Activated CD8-positive, alpha-beta T cell treated with anti-CD3 and anti-CD28 coated beads, Interleukin-2, amount 10 ng/mL, durations not matched to agents 7 days and 5 days (primary cell): ENCODE results near the gene DGKI. TPM values are rescaled to one million over a fixed set of nuclear protein-coding genes. Genes with fewer than 3 reads are reported as not detected.

Experiments used
- ATAC-seq: fragments of 150-1000 bp; cut with Tn5 transposase; one replicate; pipeline ENCODE4 v1.10.0; 2021; ENCODE audit warnings: moderate library complexity
- CTCF ChIA-PET: fragments of 350-600 bp; sonication (Branson Sonifier 250); formaldehyde crosslinking; loops from one replicate; lab custom pipeline; 2021; ENCODE audit warnings: antibody characterized with exemption; lab: Charles Lee
- POLR2A ChIA-PET: fragments of 350-600 bp; sonication (Branson Sonifier 250); formaldehyde crosslinking; loops from one replicate; lab custom pipeline; 2021; ENCODE audit warnings: antibody characterized with exemption; lab: Charles Lee
- DNase-seq: peaks from one replicate; pipeline ENCODE4 v3.0.0-alpha.2; 2020
- H3K27ac Mint-ChIP-seq: one replicate; pipeline ENCODE4 v1.8.0; 2021; ENCODE audit warnings: mild to moderate bottlenecking, mixed read lengths
- H3K27me3 Mint-ChIP-seq: one replicate; pipeline ENCODE4 v1.8.0; 2021; ENCODE audit warnings: low read depth, mixed read lengths
- H3K36me3 Mint-ChIP-seq: one replicate; pipeline ENCODE4 v1.8.0; 2021; ENCODE audit warnings: low read depth, mixed read lengths
- H3K4me1 Mint-ChIP-seq: one replicate; pipeline ENCODE4 v1.8.0; 2021; ENCODE audit warnings: low read depth, mixed read lengths
- H3K4me3 Mint-ChIP-seq: one replicate; pipeline ENCODE4 v1.8.0; 2021; ENCODE audit warnings: mild to moderate bottlenecking, mixed read lengths
- H3K9me3 Mint-ChIP-seq: one replicate; pipeline ENCODE4 v1.8.0; 2022; ENCODE audit warnings: mixed read lengths; ENCODE audit not compliant: insufficient read depth
- total RNA-seq, 2 experiments: library from RNA; stranded (reverse); gene quantifications; one replicate each; pipeline ENCODE4 v1.2.3, GENCODE V29; 2021

The DGKI gene
- total RNA-seq, 2 experiments from 2014 or later, result not detected

GRCh38 chr7:137626469-137627067, 220.2 kb downstream of the DGKI start:
- POLR2A ChIA-PET, result interaction anchor here (0.6 kb wide), 1 partner anchor 8 kb away, joined by 3 read pairs; no protein-coding TSS in a partner anchor
- ATAC-seq (no peak), DNase-seq (peak; percentile 60)
- no peak overlapping the region for H3K27ac Mint-ChIP-seq
- H3K4me1 Mint-ChIP-seq, result no peaks in the 10 kb centered on the region
- peaks cover 5% of the 10 kb centered on the region for H3K27me3 Mint-ChIP-seq
- H3K36me3 Mint-ChIP-seq, result no peaks in the 10 kb centered on the region
- H3K4me3 Mint-ChIP-seq, result no peak overlapping the region
- CTCF ChIA-PET, result interaction anchor here (0.6 to 1.3 kb wide), 10 partner anchors 10 to 135 kb away, joined by 3 to 6 read pairs (median 4); no protein-coding TSS in a partner anchor
- no peaks in the 10 kb centered on the region for H3K9me3 Mint-ChIP-seq

GRCh38 chr7:137625197-137625596, 221.6 kb downstream of the DGKI start:
- peaks cover 3% of the 10 kb centered on the region for H3K27me3 Mint-ChIP-seq
- H3K9me3 Mint-ChIP-seq, result no peaks in the 10 kb centered on the region
- H3K27ac Mint-ChIP-seq, result no peak overlapping the region

GRCh38 chr7:137619181-137619580, 227.6 kb downstream of the DGKI start:
- Mint-ChIP-seq H3K27ac (no peak overlapping the region), H3K4me3 (no peak overlapping the region), H3K4me1 (no peaks in the 10 kb centered on the region), H3K36me3 (no peaks in the 10 kb centered on the region), H3K27me3 (peaks cover 2% of the 10 kb centered on the region), H3K9me3 (no peaks in the 10 kb centered on the region)
- ChIA-PET CTCF (no interaction called here), POLR2A (no interaction called here)
- ATAC-seq (no peak), DNase-seq (no peak)

More at GRCh38 chr7:137625197-137625596, 221.6 kb downstream of the DGKI start:
- Mint-ChIP-seq H3K36me3 (no peaks in the 10 kb centered on the region), H3K4me3 (no peak overlapping the region), H3K4me1 (no peaks in the 10 kb centered on the region)
- ChIA-PET CTCF (interaction anchor here (1.2 kb wide), 1 partner anchor 21 kb away, joined by 5 read pairs; no protein-coding TSS in a partner anchor), POLR2A (no interaction called here)
- DNase-seq (no peak), ATAC-seq (no peak)

- no peak for ATAC-seq
- H3K27me3 Mint-ChIP-seq, result peaks cover 2% of the 10 kb centered on the region
- no peak for DNase-seq
- H3K36me3 Mint-ChIP-seq, result no peaks in the 10 kb centered on the region
- H3K4me3 Mint-ChIP-seq, result no peak overlapping the region
- ChIA-PET POLR2A (no interaction called here), CTCF (no interaction called here)
- no peaks in the 10 kb centered on the region for H3K4me1 Mint-ChIP-seq
- no peaks in the 10 kb centered on the region for H3K9me3 Mint-ChIP-seq
- H3K27ac Mint-ChIP-seq, result no peak overlapping the region
These were observed 228.0 kb downstream of the DGKI start for GRCh38 chr7:137618748-137619147.

GRCh38 chr7:137613006-137613525, 233.7 kb downstream of the DGKI start:
- ATAC-seq (no peak), DNase-seq (no peak)
- POLR2A ChIA-PET, result no interaction called here
- H3K27me3 Mint-ChIP-seq, result no peaks in the 10 kb centered on the region
- H3K9me3 Mint-ChIP-seq, result no peaks in the 10 kb centered on the region
- no peak overlapping the region for H3K27ac Mint-ChIP-seq
- CTCF ChIA-PET, result interaction anchor here (1.8 kb wide), 1 partner anchor 14 kb away, joined by 6 read pairs; no protein-coding TSS in a partner anchor
- no peak overlapping the region for H3K4me3 Mint-ChIP-seq
- no peaks in the 10 kb centered on the region for H3K4me1 Mint-ChIP-seq
- no peaks in the 10 kb centered on the region for H3K36me3 Mint-ChIP-seq

- no peak overlapping the region for H3K27ac Mint-ChIP-seq
- no peaks in the 10 kb centered on the region for H3K27me3 Mint-ChIP-seq
- POLR2A ChIA-PET, result no interaction called here
- no peaks in the 10 kb centered on the region for H3K36me3 Mint-ChIP-seq
- no peaks in the 10 kb centered on the region for H3K4me1 Mint-ChIP-seq
- no peak overlapping the region for H3K4me3 Mint-ChIP-seq
- CTCF ChIA-PET, result interaction anchor here (1.2 kb wide), 1 partner anchor 15 kb away, joined by 5 read pairs; no protein-coding TSS in a partner anchor
- DNase-seq (no peak), ATAC-seq (no peak)
- H3K9me3 Mint-ChIP-seq, result no peaks in the 10 kb centered on the region
These were observed 235.2 kb downstream of the DGKI start for GRCh38 chr7:137611606-137612005.

GRCh38 chr7:137609500-137609899, 237.3 kb downstream of the DGKI start:
- no peaks in the 10 kb centered on the region for H3K36me3 Mint-ChIP-seq

GRCh38 chr7:137606061-137606674, 240.6 kb downstream of the DGKI start:
- H3K4me3 Mint-ChIP-seq, result no peak overlapping the region
- POLR2A ChIA-PET, result no interaction called here
- CTCF ChIA-PET, result interaction anchor here (0.8 to 1.6 kb wide), 3 partner anchors 10 to 20 kb away, joined by 3 to 5 read pairs (median 4); no protein-coding TSS in a partner anchor
- ATAC-seq (no peak), DNase-seq (no peak)
- H3K27me3 Mint-ChIP-seq, result no peaks in the 10 kb centered on the region
- H3K27ac Mint-ChIP-seq, result no peak overlapping the region
- H3K4me1 Mint-ChIP-seq, result no peaks in the 10 kb centered on the region
- H3K36me3 Mint-ChIP-seq, result no peaks in the 10 kb centered on the region
- H3K9me3 Mint-ChIP-seq, result no peaks in the 10 kb centered on the region

More at GRCh38 chr7:137609500-137609899, 237.3 kb downstream of the DGKI start:
- H3K4me3 Mint-ChIP-seq, result no peak overlapping the region
- H3K4me1 Mint-ChIP-seq, result no peaks in the 10 kb centered on the region
- no peak overlapping the region for H3K27ac Mint-ChIP-seq
- ATAC-seq, result no peak
- ChIA-PET POLR2A (no interaction called here), CTCF (no interaction called here)
- H3K27me3 Mint-ChIP-seq, result no peaks in the 10 kb centered on the region
- no peak for DNase-seq
- no peaks in the 10 kb centered on the region for H3K9me3 Mint-ChIP-seq

- POLR2A ChIA-PET, result no interaction called here
These were observed 243.7 kb downstream of the DGKI start for GRCh38 chr7:137603043-137603442.

GRCh38 chr7:137601642-137602041, 245.1 kb downstream of the DGKI start:
- Mint-ChIP-seq H3K27ac (no peak overlapping the region), H3K4me3 (no peak overlapping the region), H3K4me1 (no peaks in the 10 kb centered on the region), H3K36me3 (no peaks in the 10 kb centered on the region), H3K27me3 (no peaks in the 10 kb centered on the region), H3K9me3 (no peaks in the 10 kb centered on the region)
- DNase-seq, result no peak
- ChIA-PET POLR2A (no interaction called here), CTCF (interaction anchor here (1.0 kb wide), 1 partner anchor 25 kb away, joined by 5 read pairs; no protein-coding TSS in a partner anchor)
- ATAC-seq, result no peak

More at GRCh38 chr7:137603043-137603442, 243.7 kb downstream of the DGKI start:
- ATAC-seq (no peak), DNase-seq (no peak)
- no peak overlapping the region for H3K4me3 Mint-ChIP-seq
- no peaks in the 10 kb centered on the region for H3K9me3 Mint-ChIP-seq
- H3K27me3 Mint-ChIP-seq, result no peaks in the 10 kb centered on the region
- CTCF ChIA-PET, result no interaction called here
- H3K27ac Mint-ChIP-seq, result no peak overlapping the region
- no peaks in the 10 kb centered on the region for H3K36me3 Mint-ChIP-seq
- no peaks in the 10 kb centered on the region for H3K4me1 Mint-ChIP-seq

- Mint-ChIP-seq H3K36me3 (no peaks in the 10 kb centered on the region), H3K4me3 (no peak overlapping the region), H3K9me3 (no peaks in the 10 kb centered on the region), H3K27me3 (peaks cover 1% of the 10 kb centered on the region), H3K4me1 (no peaks in the 10 kb centered on the region), H3K27ac (no peak overlapping the region)
- ChIA-PET CTCF (no interaction called here), POLR2A (no interaction called here)
- no peak for ATAC-seq
- DNase-seq, result no peak
These were observed 248.9 kb downstream of the DGKI start for GRCh38 chr7:137597856-137598255.
